Panc1 (cell line): ENCODE data around the gene LIM2.

ENCODE experiments used
- POLR2AphosphoS5 ChIP-seq: IDR thresholded peaks from 2 replicates; pipeline ENCODE4 v1.6.1; 2012; ENCODE audit warnings: mild to moderate bottlenecking, low read depth, low read length, moderate library complexity
- REST ChIP-seq, 2 experiments: IDR thresholded peaks; 2 replicates each; pipeline ENCODE4 v1.6.1; 2011 to 2012; ENCODE audit warnings: low read depth in 2 of 2, control low read depth in 1 of 2, low read length in 1 of 2, mild to moderate bottlenecking in 1 of 2, moderate library complexity in 1 of 2; ENCODE audit not compliant: insufficient read depth in 1 of 2
- TCF7L2 ChIP-seq: IDR thresholded peaks from 2 replicates; pipeline ENCODE4 v1.6.1; 2011; ENCODE audit warnings: mild to moderate bottlenecking, low read depth, low read length, inconsistent platforms
- TF ChIP-seq, protein P1 (sequence below): fragments of 450-650 bp; IDR thresholded peaks from 2 replicates; pipeline ENCODE4 v1.5.1; 2017; ENCODE audit warnings: mild to moderate bottlenecking

DNA sequence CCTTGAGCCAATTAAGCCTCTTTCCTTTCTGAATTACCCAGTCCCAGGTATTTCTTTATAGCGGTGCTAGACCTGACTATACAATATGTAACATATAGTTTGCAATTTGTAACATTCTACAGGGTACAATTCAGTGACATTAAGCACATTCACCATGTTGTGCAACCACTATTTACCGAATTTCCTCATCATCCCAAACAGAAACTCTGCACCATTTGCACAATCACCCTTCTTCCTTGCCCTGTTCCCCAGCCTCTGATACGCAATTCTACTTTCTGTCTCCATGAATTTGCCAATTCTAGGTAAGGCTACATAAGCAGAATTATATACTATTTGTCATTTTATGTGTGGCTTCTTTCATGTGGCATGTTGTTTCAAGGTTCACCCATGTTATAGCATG lies 43.4 kb upstream of the LIM2 start:
- TF ChIP-seq, protein P1, sequence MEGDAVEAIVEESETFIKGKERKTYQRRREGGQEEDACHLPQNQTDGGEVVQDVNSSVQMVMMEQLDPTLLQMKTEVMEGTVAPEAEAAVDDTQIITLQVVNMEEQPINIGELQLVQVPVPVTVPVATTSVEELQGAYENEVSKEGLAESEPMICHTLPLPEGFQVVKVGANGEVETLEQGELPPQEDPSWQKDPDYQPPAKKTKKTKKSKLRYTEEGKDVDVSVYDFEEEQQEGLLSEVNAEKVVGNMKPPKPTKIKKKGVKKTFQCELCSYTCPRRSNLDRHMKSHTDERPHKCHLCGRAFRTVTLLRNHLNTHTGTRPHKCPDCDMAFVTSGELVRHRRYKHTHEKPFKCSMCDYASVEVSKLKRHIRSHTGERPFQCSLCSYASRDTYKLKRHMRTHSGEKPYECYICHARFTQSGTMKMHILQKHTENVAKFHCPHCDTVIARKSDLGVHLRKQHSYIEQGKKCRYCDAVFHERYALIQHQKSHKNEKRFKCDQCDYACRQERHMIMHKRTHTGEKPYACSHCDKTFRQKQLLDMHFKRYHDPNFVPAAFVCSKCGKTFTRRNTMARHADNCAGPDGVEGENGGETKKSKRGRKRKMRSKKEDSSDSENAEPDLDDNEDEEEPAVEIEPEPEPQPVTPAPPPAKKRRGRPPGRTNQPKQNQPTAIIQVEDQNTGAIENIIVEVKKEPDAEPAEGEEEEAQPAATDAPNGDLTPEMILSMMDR, result no peak
- TF ChIP-seq POLR2AphosphoS5 (no peak), REST (IDR thresholded peaks at IDR 0.05; ENCODE audit: insufficient read depth in 1 of 2, low read depth in 2 of 2, low read length in 1 of 2) (no peak), TCF7L2 (no peak)
